HG02970 (cell line): ENCODE results near the gene CD82.

ENCODE experiments used
- ATAC-seq: cut with Tn5 transposase; IDR thresholded peaks from one replicate; pipeline ENCODE4 v1.9.1; 2021; ENCODE audit warnings: mild to moderate bottlenecking, moderate library complexity, moderate number of reproducible peaks; ENCODE audit not compliant: unreplicated experiment, low FRiP score

CD82 gene

GRCh38 chr11:44614281-44614775, 48.9 kb downstream of the CD82 start:
- no peak for ATAC-seq

- ATAC-seq = no peak
These were observed 49.7 kb downstream of the CD82 start for GRCh38 chr11:44615041-44615755.

- no peak for ATAC-seq
These were observed 50.7 kb downstream of the CD82 start for GRCh38 chr11:44615913-44616791.

GRCh38 chr11:44617671-44618461, 52.4 kb downstream of the CD82 start:
- no peak for ATAC-seq

- ATAC-seq = no peak
These were observed 53.3 kb downstream of the CD82 start for GRCh38 chr11:44618561-44619425.

GRCh38 chr11:44620328-44620725, 54.9 kb downstream of the CD82 start:
- no peak for ATAC-seq

- ATAC-seq = no peak
These were observed 55.7 kb downstream of the CD82 start for GRCh38 chr11:44621140-44621681.

GRCh38 chr11:44621784-44622183, 56.3 kb downstream of the CD82 start:
- no peak for ATAC-seq

- ATAC-seq = no peak
These were observed 56.8 kb downstream of the CD82 start for GRCh38 chr11:44622190-44622650.

GRCh38 chr11:44622721-44623258, 57.3 kb downstream of the CD82 start:
- no peak for ATAC-seq

- ATAC-seq = no peak
These were observed 57.9 kb downstream of the CD82 start for GRCh38 chr11:44623341-44623730.

- ATAC-seq = no peak
These were observed 58.4 kb downstream of the CD82 start for GRCh38 chr11:44623731-44624491.

GRCh38 chr11:44624761-44625221, 59.3 kb downstream of the CD82 start:
- no peak for ATAC-seq

GRCh38 chr11:44625759-44626523, 60.5 kb downstream of the CD82 start:
- ATAC-seq = no peak

- no peak for ATAC-seq
These were observed 61.2 kb downstream of the CD82 start for GRCh38 chr11:44626645-44627044.

- no peak for ATAC-seq
These were observed 61.8 kb downstream of the CD82 start for GRCh38 chr11:44627165-44627789.
